Measurements from ENCODE around the gene TAS2R20.
"Not testable (repeated sequence)": the region's sequence is repeated elsewhere in the genome, so short reads cannot be mapped to it uniquely, and the experiment has no call there.

The TAS2R20 gene, protein sequence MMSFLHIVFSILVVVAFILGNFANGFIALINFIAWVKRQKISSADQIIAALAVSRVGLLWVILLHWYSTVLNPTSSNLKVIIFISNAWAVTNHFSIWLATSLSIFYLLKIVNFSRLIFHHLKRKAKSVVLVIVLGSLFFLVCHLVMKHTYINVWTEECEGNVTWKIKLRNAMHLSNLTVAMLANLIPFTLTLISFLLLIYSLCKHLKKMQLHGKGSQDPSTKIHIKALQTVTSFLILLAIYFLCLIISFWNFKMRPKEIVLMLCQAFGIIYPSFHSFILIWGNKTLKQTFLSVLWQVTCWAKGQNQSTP

DNA sequence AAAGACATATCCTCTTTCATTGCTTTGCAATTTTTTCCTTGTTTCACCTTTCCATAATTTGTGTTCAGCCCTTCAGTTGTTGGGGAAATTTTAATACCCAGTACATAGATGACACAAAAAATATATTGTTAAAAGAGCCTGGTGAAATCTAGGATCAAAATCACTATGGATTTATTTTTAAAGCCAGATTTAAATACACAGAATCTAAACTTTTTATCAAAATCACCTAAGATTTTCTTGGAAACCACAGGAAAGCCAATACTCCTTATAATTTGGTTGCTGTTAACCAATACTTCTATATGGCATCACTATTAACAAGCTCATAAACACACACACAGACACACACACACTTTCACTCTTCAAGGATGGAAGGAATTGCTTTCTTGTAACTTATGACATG lies at the start of gene TAS2R20:
Gene TAS2R20 (minus strand): TSS at position 101 of the 400 bp plus-strand sequence. CDS start 429 bp downstream, outside the sequence.
- DNase-seq (ENCODE audit: low read depth): no peak

DNA sequence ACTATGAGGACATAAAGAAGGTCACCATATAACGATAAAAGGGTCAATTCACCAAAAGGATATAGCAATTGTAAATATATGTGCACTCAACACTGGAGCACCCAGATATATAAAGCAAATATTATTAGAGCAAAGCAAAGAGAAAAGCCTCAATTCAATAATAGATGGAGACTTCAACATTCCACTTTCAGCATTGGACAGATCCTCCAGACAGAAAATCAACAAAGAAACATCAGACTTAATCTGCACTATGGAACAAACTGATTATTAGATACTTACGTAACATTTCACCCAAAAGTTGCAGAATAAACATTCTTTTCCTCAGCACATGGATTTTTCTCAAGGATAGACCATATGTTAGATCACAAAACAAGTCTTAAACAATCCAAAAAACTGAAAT lies 43.3 kb upstream of the TAS2R20 start:
- not testable (repeated sequence) for DNase-seq (ENCODE audit: low read depth)

DNA sequence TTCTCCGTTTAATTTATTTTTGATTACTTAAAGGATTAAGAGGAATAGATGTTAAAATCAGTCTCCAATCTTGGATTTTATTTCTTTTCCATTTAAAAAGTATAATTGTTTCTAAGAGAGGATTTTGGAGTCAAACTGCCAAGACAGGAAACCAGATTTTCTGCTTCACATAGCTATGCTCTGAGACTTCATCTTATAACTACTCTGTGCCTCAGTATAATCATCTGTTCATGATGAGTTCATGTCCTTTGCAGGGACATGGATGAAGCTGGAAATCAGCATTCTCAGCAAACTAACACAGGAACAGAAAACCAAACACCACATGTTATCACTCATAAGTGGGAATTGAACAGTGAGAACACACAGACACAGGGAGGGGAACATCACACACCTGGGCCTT lies 42.1 kb upstream of the TAS2R20 start:
- no peak for DNase-seq (ENCODE audit: low read depth)

DNA sequence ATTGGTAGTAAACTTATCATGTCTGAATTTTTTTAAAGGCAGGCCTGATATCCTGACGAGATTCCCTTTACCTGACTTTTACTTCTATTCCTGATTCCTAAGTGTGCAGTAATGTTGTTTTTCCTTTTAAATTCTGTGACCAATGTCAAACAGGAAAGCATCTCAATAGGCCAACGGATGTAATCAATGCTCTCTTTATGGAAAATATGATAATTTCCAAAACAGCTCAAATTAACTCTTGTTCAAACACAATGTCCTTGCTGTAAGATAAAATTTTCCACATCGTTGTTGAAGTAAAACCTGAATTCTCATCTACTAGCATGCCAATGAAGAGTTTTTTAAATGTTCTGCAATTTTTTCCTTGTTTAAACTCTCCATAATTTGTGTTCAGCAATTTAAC lies 41.1 kb upstream of the TAS2R20 start:
- no peak for DNase-seq (ENCODE audit: low read depth)

DNA sequence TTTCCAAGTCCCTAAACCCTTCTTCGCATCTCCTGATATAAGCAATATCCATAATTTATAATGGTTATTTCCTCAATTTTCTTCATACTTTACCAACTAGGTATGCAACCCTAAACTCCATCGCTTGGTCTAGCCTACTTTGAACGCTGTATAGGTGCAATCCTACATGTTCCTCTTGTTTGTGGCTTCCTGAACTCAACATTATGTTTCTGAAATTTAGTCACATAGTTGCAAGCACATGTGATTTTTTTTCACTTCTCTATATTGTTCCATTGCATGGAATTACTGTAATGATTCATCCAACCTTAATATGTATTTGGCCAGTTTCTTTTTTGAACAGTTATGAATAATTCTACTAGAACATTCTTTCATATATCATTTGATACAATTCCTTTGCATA lies 35.9 kb upstream of the TAS2R20 start:
- DNase-seq (ENCODE audit: low read depth): not testable (repeated sequence)

DNA sequence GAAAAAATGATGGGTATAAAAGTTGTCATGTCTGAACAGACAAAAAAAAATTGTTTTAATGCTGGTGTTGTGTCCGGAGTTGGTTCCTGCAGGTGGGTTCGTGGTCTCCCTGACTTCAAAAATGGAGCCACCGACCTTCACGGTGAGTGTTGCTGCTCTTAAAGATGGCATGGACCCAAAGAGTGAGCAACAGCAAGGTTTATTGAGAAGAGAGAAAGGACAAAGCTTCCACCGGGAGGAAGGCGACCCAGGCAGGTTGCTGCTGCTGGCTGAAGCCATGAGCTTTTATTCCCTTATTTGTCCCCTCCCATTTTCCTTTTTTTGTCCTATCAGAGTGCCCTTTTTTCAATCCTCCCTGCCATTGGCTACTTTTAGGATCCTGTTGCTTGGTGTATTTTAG lies 33.2 kb upstream of the TAS2R20 start, which contains the start of gene TAS2R31:
Gene TAS2R31 (minus strand): TSS at position 101 of the 400 bp plus-strand sequence. CDS start 72 bp downstream, at position 29.
- DNase-seq (ENCODE audit: low read depth): no peak

DNA sequence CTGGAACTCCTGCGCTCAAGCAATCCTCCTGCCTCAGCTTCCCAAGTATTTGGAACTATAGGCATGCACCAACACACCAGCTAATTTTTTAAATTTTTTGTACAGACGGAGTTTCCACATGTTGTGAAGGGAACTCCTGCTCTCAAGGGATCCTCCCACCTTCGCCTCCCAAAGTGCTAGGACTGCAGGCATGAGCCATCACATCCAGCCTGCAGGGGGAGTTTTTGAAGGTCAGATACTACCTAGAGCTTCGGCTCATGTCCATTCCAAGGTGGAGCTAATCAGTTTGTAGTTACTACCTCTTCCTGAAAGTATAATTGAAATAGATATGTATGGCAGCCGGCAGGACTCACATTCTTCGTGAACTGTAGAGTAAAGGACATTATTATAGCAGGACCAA lies 28.0 kb upstream of the TAS2R20 start:
- no peak for DNase-seq (ENCODE audit: low read depth)

DNA sequence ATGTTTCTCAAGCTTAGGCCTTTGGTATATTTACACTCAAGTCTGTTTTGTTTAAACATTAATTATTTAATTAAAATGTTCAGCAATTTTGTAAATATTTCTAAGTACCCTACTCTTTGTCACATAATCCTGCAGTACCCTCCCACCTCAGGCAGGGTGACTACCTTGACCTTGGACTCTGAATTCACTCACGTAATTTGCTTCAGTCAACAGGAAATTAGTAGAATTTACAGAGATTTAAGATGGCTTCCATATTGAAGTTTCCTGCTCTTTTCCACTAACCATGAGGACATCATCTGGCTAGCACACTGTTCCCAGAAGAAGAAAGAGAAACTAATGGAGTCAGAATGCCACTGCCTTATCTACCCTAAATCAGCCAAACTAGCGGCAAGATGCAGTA lies 25.3 kb upstream of the TAS2R20 start:
- no peak for DNase-seq (ENCODE audit: low read depth)

DNA sequence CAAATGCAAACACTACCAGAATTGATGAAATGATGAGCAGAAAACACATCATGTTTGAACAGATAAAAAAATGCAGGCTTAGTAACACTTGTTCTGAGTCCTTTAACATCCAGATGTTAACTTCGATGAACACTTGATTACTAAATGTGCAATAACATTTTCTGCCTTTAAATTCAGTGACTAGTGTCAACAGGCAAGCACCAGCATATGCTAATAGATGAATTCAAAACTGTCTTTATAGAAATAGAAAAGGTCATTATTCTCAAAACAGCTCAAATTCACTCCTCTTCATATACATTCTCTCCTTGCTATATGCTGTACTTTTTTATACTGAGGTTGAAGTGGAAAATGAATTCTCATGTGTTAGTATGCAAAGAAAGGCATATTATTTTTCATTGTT lies 24.4 kb upstream of the TAS2R20 start, which contains the start of gene TAS2R19:
Gene TAS2R19 (minus strand): TSS at position 101 of the 400 bp plus-strand sequence. CDS start 49 bp downstream, at position 52.
- no peak for DNase-seq (ENCODE audit: low read depth)

DNA sequence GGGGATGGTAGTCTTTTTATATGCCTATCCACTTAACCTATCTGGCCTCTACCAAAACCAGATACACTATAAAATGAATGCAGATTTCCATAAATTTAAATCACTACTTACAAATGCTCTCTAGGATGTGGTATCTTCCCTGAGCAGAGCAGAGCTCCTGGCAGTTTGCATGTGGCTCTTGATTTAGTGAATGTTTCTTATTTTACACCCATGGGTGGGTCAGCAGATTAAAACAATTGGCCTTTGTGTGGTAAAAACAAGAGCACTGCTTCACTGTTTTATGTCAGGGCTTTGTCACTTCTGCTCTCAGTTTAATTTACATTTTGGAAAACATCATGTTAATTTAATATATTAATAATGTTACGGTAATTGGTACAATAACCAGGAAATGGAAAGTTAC lies 18.8 kb upstream of the TAS2R20 start:
- no peak for DNase-seq (ENCODE audit: low read depth)

DNA sequence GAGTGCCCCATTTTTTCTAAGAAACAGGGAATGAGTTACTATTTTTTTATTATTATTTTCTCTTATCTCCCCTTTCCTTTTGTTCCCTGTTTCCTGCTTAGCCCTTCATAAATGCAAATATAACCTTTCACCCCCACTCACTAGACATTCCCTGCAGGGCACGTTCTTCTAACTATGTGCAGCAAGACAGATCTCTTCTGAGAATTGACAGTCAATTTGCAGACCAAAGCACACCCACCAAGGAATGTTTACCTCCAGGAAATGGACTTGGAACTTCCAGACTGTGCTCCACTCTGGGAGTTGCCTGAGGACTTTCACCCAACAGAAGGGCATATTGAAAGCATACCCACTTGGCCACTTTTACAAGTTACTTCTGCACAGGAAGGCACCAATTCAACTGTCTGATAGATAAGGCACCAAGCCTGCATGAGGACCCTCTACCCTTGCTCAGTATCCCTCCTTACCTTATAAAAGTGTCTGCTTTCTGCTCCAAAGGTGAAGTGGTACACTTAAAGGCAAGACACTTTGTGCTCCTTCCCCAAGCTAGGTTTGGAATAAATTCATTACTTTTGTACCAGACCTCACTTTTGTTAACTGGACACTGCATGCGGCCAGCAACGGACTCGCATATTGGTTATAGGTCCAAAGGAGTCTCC lies 17.8 kb upstream of the TAS2R20 start:
- DNase-seq (ENCODE audit: low read depth): no peak

DNA sequence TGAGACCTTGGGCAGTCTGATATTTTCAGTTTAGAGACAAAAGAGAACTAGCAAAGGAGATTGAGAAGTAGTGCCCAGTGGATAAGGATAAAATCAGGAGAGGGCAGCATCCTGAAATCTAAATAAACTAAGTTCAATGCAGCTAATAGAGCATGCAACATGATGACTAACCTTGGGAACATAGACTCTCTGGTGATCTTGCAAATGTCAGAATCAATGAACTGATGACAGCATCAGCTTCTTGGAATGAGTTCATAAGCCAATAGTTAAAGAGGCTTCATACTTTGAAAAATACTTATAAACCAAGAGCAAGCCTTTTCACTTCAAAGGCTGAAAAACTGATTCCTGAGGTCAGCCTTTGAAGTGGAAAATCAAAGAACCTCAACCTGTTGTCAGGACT lies 16.1 kb upstream of the TAS2R20 start:
- DNase-seq (ENCODE audit: low read depth): no peak

DNA sequence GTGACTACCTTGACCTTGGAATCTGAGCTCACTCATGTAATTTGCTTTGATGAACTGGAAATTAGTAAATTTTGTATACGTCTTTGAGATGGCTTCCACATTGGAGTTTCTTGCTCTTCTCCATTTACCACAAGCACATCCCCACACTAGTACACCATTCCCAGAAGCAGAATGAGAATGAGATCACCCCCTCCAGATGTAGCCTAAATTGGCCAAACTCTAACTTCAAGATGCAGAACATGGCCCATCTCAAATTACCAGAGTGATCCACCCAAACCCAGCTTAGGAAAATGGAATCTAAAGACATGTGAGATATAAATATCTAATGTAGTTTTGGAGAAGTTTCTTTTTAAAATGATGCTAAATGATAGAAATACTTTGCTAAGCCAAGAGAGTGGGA lies 9.5 kb upstream of the TAS2R20 start:
- DNase-seq (ENCODE audit: low read depth): no peak

DNA sequence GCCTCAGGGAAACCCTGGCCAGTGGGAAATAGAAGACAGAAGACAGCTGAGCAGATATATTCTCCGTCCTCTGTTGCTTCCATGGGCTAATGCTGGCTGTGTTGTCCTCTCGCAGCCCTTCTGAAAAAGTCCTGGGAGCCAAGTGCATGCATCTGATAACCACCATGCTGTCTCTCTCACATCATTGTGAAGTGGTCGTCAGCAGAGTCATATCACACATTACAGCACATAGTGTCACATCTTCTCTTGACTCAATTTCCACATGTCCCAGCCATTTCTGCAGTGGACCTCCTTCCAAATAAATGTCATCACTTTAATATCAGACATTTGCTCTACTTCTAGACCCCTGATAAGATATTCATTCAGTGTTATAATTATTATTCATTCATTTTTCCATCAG lies 3.8 kb downstream of the TAS2R20 start:
- no peak for DNase-seq (ENCODE audit: low read depth)

DNA sequence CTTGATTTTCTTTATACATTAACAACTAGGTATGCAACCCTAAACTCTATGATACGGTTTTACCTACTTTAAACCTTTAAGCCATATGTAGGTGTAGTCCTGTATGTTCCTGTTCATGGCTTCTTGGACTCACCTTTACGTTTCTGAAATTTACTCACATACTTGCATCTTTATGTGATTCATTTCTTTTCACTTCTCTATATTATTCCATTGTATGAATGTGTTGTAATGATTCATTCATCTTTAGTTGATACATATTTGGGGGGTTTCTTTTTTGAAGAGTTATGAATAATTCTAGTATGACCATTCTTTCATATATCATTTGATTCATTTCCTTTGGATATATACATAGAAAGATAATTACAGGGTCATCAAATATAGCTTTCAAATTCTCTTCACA lies 9.0 kb downstream of the TAS2R20 start:
- DNase-seq (ENCODE audit: low read depth): no peak

DNA sequence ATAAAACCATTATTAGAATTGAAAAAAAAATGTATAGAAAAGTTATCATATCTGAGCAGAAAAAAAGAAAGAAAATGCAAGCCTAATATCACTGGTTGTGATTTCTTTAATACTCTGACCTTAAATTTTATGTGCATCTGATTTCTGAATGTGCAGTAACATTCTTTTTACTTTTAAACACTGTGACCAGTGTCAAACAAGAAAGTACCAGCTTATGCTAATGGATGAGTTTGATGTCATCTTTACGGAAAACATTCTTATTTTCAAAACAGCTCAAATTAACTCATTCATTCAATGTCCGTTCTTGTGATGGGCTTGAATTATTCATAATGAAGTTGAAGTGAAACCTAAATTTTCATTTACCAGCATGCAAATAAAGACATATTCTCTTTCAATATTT lies 11.3 kb downstream of the TAS2R20 start, which contains the start of gene TAS2R50:
Gene TAS2R50 (minus strand): TSS at position 101 of the 400 bp plus-strand sequence. CDS start 52 bp downstream, at position 49.
- no peak for DNase-seq (ENCODE audit: low read depth)

DNA sequence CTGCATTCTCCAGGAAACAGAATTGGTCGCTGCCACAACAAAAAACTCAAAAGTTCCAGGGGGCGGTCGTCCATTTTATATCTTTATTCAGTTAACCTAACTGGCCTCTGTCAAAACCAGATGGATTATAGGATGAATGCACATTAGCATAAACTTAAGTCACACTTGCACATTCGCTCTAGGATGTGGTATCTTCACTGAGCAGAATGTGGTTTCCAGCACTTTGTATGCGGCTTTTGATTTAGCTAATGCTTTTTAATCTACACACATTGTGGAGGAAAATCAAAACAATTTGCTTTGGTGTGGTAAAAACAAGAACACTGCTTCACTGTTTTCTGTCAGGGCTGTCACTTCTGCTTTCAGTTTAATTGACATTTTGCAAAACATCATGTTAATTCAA lies 15.9 kb downstream of the TAS2R20 start:
- no peak for DNase-seq (ENCODE audit: low read depth)

DNA sequence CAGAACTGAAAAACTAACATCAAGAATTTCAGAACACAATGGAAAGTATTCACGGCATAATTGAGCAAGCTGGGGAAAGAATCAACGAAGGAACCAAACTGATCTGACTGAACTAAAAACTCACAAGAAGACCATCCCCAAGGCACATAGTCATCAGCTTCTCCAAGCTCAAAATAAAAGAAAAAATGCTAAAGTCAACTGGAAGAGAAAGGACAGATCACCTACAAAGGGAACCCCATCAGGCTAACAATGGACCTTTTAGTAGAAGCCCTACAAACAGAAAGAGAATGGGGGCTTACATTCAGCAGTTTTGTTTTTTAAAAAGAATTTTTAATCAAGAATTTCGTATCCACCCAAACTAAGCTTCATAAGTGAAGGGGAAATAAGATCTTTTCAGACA lies 23.1 kb downstream of the TAS2R20 start:
- no peak for DNase-seq (ENCODE audit: low read depth)

DNA sequence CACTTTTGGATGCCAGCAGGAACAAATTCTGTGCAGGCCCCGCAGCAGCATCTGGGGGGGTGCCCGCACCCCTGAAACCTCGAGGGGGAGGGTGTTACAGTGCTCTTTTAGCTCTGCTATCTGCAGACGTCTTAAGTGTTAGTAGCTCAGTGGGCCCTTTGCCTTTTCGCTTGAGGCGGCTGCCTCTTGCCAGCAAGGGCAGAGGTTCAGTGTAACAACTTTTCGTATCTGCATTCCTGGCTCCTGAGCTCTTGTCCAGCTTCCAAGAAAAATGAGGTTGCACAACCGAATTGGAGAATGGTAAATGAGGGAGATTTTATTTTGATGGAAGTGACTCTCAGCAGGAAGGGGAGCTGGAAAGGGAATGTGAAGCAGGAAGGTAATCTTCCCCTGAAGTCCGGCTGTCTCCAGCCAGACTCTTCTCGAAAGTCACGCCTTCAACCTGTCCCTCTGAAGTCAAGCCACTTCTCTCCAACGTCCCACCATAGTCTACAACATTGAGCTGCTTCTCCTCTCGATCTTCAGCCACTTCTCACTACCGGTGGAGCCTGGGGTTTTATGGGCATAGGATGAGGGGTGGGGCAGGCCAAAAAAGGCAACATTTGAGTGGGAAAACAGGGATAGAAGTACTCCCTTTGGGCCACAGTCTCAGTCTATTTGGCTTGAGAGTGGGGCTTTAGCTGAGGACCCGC lies 29.2 kb downstream of the TAS2R20 start:
- no peak for DNase-seq (ENCODE audit: low read depth)

DNA sequence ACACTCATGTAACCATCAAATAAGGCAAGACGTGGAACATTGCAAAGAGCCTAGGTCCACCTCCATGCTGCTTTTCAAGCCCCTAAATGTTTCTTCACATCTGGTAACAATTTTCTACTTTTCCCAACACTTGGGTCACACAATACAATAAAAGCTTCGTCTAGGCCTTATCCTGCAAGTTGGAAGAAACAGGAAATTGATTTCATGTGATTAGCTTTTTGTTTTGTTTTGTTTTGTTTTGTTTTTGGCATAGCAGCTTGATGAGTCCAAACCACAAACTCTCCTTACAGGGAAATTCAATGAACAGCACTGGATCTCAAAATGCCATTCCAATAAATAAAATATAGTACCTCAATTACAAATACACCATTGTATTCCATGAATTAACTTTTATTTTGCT lies 30.7 kb downstream of the TAS2R20 start:
- DNase-seq (ENCODE audit: low read depth): no peak

DNA sequence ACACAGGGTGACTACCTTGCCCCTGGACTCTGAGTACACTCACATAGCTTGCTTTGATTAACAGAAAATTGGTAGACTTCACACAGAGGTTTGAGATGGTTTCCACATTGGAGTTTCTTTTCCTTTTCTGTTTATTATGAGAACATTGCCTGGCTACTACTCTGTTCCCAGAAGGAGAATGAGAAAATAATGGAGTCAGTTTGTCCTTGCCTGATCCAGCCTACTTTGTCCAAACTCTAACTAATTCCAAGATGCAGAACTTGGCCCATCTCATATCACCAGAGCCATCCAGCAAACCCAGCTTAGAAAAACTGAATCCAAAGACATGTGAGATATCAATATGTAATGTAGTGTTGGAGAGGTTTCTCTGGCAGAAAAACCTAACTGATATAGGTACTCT lies 31.8 kb downstream of the TAS2R20 start:
- DNase-seq (ENCODE audit: low read depth): no peak

DNA sequence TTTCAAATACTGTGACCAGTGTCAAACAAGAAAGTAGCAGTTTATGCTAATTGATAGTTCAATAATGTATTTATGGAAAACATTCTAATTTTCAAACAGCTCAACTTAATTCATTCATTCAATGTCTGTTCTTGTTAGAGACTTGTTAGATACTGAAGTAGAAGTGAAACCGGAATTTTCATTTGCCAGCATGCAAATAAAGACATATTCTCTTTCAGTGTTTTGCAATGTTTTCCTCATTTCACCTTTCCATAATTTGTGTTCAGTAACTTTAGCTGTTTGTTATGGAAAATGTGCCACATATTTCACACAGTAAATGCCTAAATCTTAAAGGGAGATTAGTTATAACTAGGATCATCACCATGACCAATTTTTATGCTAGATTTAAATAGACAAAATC lies 32.6 kb downstream of the TAS2R20 start:
- no peak for DNase-seq (ENCODE audit: low read depth)

DNA sequence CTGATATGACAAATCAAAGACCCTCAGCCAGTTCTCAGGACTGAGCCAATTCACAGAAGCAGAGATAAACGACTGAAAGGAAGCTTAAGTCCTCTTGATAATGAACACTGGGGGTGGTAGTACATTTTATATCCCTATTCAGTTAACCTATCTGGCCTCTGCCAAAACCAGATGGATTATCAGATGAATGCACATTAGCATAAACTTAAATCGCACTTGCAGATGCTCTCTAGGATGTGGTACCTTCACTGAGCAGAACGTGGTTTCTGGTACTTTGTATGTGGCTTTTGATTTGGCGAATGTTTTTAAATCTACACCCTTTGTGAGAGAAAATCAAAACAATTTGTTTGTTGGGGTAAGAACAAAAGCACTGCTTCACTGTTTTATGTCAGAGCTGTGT lies 37.9 kb downstream of the TAS2R20 start:
- no peak for DNase-seq (ENCODE audit: low read depth)
